ENCODE results near the gene URI1.

GRCh38 chr19:29965492-29965891 lies 23.5 kb downstream of the URI1 start:
- TF ChIP-seq, protein P1, sequence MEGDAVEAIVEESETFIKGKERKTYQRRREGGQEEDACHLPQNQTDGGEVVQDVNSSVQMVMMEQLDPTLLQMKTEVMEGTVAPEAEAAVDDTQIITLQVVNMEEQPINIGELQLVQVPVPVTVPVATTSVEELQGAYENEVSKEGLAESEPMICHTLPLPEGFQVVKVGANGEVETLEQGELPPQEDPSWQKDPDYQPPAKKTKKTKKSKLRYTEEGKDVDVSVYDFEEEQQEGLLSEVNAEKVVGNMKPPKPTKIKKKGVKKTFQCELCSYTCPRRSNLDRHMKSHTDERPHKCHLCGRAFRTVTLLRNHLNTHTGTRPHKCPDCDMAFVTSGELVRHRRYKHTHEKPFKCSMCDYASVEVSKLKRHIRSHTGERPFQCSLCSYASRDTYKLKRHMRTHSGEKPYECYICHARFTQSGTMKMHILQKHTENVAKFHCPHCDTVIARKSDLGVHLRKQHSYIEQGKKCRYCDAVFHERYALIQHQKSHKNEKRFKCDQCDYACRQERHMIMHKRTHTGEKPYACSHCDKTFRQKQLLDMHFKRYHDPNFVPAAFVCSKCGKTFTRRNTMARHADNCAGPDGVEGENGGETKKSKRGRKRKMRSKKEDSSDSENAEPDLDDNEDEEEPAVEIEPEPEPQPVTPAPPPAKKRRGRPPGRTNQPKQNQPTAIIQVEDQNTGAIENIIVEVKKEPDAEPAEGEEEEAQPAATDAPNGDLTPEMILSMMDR (IDR thresholded peaks at IDR 0.05): no peak
- TF ChIP-seq POLR2A (IDR thresholded peaks at IDR 0.05): no peak
